Renal pelvis (tissue), 4 donors: ENCODE data around the gene CST4. TPM values are rescaled to one million over a fixed set of nuclear protein-coding genes. Genes with fewer than 3 reads are reported as not detected.
A peak's percentile ranks its signal among the peaks of the same experiment; 100 is the strongest.
"Not testable (repeated sequence)": the region's sequence is repeated elsewhere in the genome, so short reads cannot be mapped to it uniquely, and the experiment has no call there.

Experiments used
- DNase-seq: peaks from one replicate; pipeline ENCODE4 v3.0.0-alpha.2; 2013
- polyA plus RNA-seq, 3 donors: library from polyadenylated mRNA; unstranded; fragments of 120-200 nt; gene quantifications; one replicate each; pipeline ENCODE4 v1.2.1, GENCODE V29; 2013; ENCODE audit not compliant: insufficient read length in 3 of 3

Gene CST4
- polyA plus RNA-seq, 3 donors = not detected

- DNase-seq = no peak
Measured at GRCh38 chr20:23641936-23642751, 46.7 kb downstream of the CST4 start.

GRCh38 chr20:23640671-23641667 is 47.9 kb downstream of the CST4 start:
- no peak for DNase-seq

- DNase-seq = no peak
Measured at GRCh38 chr20:23640018-23640601, 48.7 kb downstream of the CST4 start.

GRCh38 chr20:23639490-23639958 is 49.3 kb downstream of the CST4 start:
- DNase-seq = no peak

GRCh38 chr20:23638309-23638708 is 50.5 kb downstream of the CST4 start:
- DNase-seq = no peak

- peak; percentile 84 for DNase-seq
Measured at GRCh38 chr20:23637282-23638221, 51.3 kb downstream of the CST4 start, which contains the start of gene CST3. CST3 (minus strand) TSS chr20:23637955; CDS start chr20:23637862, 93 bp downstream.

- no peak for DNase-seq
Measured at GRCh38 chr20:23636908-23637281, 51.9 kb downstream of the CST4 start.

GRCh38 chr20:23636182-23636907 is 52.5 kb downstream of the CST4 start:
- DNase-seq = no peak

- DNase-seq = not testable (repeated sequence)
Measured at GRCh38 chr20:23635768-23636090, 53.1 kb downstream of the CST4 start.

Other genes starting within 250 kb of the CST4 start
- gene CSTL1, start 249.4 kb downstream of the CST4 start, polyA plus RNA-seq = not detected
- under 1 TPM in 1 of 3 donors, not detected in 2; 0.26 TPM for gene CST11, start 236.2 kb downstream of the CST4 start, polyA plus RNA-seq
- not detected for gene CST8, start 197.9 kb downstream of the CST4 start, polyA plus RNA-seq
- not detected for gene CST9L, start 120.6 kb downstream of the CST4 start, polyA plus RNA-seq
- gene CST9, start 83.1 kb downstream of the CST4 start, polyA plus RNA-seq = under 1 TPM in 1 of 3 donors, not detected in 2; 0.10 TPM
- 100 to 1,000 TPM; 149 to 208 (median 172) TPM for gene CST3, start 51.1 kb downstream of the CST4 start, polyA plus RNA-seq
- gene CST1, start 61.9 kb upstream of the CST4 start, polyA plus RNA-seq = under 1 TPM in 1 of 3 donors, not detected in 2; 0.11 TPM
- gene CST2, start 137.7 kb upstream of the CST4 start, polyA plus RNA-seq = not detected
- under 1 TPM; 0.30 to 0.84 (median 0.30) TPM for gene CST5, start 190.7 kb upstream of the CST4 start, polyA plus RNA-seq